Stimulated activated CD8-positive, alpha-beta memory T cell treated with anti-CD3 and anti-CD28 coated beads, Interleukin-7, amount 100 ng/mL, for 1 hour (primary cell): ENCODE results near the gene MRGPRF.

Source experiments
- DNase-seq, 2 donors: peaks; one replicate each; pipeline ENCODE4 v3.0.0-alpha.2; 2020; ENCODE audit warnings: low read depth in 2 of 2

Gene MRGPRF

DNA sequence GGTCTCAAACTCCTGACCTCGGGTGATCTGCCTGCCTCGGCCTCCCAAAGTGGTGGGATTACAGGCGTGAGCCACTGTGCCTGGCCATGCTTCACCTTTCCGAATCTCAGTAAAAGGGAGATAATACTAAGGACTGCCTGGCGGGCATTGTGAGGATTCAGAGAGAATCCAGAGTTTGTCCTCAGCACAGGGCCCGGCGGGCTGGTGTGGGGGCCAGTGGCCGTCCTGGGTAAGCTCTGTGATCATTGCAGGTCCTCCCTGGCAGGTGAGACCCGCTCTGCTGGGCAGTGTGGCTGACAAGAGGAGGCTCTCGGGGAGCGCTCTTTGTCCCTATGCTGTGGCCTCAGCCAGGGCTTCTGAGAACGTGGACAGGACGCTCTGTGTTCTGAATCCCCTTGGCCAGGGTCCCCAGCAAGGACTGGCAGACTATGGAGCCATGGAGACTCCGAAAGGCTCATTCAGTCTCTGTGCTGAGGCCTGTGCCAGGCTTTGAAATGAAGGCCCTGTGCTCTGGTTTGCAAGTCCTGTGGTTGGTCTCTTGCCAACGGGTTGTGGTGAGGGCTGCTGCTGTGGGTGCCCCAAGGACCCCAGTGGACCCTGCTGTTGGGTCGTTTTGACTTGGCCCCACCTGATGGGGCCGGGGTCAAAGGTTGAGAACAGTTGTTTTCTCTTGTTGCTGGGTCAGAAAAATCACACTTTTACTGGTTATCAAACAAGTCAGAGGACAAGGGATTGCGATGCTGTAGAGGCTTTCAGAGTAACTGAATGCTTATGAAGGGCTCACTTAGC, 37.7 kb upstream of the MRGPRF start:
- no peak for DNase-seq

DNA sequence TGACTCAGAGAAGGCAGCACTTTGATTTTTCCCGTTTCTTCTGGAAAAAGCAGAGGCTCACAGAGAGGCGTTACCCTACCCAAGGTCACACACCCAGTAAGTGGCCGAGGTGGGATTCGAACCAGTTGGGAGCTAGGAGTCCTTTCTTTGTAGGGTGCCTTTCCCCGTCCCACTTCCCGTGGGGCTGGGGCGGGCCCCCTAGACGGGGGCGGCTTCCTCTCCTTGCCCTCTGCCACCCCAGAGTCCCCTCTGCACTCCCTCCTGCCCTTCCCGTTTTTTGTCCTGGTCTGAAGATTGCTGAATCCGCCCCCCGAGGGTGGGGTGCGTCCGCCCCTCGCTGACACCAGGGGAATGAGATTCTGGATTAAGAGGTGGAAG, 36.4 kb upstream of the MRGPRF start:
- DNase-seq: no peak

DNA sequence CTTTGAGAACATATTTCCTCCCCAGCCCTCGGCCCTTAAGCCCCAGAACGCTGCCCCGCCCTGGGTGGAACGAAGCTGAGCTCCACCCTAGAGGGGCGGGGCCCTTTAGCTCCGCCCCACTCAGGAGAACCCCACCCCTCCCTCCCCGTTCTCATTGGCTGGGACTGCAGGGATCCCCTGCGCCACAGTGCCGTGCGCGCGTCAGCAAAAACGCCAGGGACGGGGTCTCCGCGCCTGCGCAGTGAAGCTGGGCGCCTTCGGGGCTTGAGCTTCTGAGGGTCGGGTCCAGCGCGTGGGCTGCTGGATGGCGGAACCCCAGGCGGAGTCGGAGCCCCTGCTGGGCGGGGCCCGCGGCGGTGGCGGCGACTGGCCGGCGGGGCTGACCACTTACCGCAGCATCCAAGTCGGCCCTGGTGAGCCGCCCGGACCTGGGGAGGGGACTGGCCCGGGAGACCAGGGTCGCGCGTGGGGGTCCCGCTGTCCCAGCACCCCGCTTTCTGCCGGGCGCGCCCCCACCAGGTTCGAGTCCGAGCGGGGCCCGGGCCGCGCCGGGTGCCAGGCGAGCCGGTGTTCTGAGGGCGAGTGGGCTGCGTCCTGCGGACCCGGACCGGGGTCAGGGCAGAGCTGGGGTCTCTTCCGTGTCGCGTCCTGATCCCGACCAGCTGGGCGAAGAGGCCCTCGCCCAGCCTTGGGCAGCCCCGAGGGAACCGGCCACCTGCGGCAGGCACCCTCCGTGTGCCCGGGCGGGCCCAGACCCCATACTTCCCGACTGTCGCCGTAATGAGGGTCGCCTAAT, 35.8 kb upstream of the MRGPRF start, which contains the start of gene TPCN2:
Gene TPCN2, plus strand, starts transcription at position 239 of the 796 bp plus-strand sequence. Its CDS starts 66 bp downstream, at position 305.
- DNase-seq: peak; percentile 72 to 80

GRCh38 chr11:69048031-69048693, 35.1 kb upstream of the MRGPRF start:
- DNase-seq: no peak

DNA sequence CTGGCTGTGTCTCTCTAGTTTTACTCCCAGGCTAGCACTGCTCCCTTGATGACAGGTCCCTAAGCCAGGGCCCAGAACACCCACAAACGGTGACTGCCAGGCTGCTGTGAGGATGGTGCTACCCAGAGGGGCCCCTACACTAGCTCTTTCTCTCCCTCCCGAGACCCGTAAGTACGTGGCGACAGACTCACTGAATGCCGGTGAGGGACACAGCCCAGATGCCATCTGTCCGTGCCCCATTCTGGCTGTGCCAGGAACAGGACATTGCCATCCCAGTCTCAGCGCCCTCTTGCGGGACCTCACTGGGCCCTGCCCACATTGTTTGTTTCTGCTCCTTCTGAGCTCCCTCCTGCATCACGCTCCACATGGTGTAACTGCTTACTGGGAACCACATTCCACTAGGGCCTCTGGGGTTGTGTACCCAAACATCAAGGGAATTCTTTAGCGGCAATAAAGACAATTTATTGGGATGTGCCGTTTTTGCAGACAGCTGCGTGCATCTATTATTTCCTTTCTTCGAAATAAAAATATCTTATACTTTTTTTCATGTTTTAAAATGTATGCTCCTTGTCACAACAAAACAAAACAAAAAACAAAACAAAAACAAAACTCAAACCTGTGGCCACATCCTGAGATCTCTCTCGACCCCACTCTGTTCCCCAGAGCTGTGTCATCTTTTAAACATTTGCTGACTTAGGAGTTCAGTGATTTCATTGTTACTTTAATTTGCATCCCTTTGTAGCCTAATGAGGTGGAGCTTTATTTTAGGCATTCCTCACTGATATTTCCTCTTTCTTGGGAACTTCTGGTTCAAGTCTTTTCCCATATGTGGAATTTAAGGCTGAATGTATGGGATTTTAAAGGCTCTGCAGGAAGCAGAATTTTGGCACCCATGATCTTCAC, 31.3 kb upstream of the MRGPRF start:
- DNase-seq: no peak

- DNase-seq: no peak
These were observed 28.5 kb upstream of the MRGPRF start for GRCh38 chr11:69041516-69041915.

- no peak for DNase-seq
These were observed 27.7 kb upstream of the MRGPRF start for GRCh38 chr11:69040581-69041260.

GRCh38 chr11:69040051-69040450, 27.0 kb upstream of the MRGPRF start:
- no peak for DNase-seq

DNA sequence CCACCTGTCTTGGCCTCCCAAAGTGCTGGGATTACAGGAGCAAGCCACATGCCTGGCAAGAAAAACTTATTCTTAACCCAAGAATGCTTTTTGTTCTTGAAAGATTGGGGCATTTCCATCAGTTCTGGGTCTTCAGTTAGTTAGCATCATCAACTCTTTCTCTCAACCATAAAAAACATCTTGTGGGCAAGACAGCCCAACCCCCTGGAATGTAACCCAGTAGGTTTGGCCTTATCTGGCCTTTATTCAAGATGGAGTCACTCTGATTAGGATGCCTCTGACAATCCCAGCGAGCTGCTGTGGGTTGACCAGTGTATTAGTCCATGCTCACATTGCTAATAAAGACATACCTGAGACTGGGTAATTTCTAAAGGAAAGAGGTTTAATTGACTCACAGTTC, 26.5 kb upstream of the MRGPRF start:
- DNase-seq: no peak

DNA sequence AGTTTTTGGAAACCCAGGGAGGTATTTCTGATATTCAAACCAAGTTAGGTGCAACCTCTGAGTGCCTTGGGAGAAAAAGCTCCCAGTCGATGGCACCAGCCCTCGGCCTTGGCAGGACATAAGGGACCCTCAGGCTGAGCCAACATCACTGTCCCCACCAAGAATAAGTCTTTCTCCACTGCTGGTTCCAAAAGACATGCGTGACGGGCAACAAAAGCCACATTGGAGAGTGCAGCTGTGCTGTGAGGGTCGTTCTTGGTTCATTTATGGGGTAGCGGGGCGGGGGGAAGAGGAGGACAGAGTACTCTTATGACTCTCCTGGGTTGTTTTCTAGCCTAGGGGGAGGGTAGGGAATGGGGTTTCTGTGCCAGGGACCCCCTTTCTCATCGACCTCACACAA, 24.5 kb upstream of the MRGPRF start:
- DNase-seq: no peak

- DNase-seq: no peak
These were observed 24.0 kb upstream of the MRGPRF start for GRCh38 chr11:69037074-69037473.

DNA sequence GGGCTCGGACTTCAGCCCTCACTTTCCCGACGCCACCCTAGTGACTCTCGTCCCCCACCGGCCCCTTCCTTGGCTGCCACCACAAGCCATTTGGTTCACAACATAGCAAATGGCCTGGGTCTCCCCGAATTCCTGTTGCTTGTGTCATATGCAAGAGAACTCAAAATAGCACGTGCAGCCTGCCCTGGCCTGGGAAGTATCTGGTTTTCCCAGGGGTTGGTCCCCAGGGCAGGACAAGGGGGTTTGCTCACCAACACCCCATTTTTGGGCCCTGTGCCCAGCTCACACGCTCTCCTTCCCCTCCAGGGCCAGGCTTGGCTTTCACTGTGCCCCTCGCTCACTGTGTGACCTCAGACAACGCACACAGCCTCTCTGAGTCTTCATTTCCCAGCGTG, 22.9 kb upstream of the MRGPRF start:
- DNase-seq: no peak

- no peak for DNase-seq
These were observed 22.3 kb upstream of the MRGPRF start for GRCh38 chr11:69035150-69035945.

DNA sequence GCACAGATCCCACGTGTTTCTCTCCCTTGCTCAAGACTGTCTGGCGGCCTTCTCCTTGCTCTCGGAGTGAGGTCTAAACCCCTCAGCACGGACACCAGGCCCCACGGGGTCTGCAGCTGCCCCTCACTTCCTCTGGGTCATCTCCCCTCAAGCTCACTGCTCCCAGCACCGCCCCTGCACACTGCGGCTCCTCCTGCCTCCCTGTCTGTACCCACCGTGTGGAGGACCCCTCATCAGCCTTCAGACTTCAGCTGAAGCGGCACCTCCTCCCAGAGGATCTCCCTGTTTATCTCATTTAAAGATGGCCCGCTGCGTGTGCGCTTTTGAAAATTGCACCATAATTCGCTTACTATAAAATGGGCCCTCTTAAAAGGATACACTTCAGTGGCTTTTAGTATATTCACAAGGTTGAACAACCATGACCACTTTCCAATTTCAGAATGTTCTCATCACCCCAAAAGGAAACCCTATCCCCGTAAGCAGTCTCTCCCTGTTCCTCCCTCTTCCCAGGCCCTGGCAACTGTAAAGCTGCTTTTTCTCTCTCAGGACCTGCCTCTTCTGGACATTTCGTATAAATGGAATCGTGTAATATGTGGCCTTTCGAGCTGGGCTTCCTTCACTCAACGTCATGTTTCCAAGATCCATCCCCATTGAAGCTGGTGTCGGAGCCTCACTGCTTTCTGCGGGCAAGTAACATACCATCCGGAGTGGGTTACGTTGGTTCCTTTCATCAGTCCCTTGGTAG, 21.2 kb upstream of the MRGPRF start:
- no peak for DNase-seq

DNA sequence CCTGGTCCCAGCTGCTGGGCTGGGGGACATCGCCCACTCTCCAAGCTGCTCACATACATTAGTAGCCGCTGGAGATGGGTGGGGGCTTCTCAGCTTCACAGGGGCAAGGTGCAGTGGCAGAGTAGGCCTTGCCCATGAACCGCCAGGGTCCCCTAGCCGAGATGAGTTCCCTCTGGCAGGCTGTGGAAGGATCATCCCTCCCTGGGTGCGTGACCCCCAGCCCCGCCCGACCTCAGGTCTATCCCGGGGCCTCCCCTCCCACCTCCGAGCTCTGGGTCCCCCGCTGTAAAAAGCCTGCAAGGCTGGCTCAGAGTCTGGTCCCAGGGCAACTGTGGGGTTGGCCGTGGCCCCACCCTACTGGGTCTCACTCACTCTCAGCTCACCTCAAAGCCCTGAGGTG, 20.4 kb upstream of the MRGPRF start:
- DNase-seq: no peak

DNA sequence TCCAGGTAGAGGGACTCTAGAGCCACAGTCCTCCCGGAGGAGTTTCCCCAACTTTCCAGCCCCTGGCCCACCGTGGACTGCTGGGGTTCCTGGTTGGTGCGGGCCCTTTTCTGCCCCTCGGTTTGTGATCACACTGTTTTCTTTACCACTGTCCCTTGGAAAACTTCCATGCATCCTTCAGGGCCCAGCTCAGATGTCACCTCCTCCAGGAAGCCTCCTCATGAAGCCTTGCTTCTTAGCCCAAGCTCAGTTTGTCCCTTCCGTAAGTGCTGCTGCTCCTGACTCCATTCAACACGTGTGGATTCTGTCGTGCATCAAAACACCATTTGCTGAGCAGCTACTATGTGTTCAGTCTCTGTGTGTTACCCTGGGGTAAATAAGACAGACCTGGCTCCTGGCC, 19.8 kb upstream of the MRGPRF start:
- no peak for DNase-seq

DNA sequence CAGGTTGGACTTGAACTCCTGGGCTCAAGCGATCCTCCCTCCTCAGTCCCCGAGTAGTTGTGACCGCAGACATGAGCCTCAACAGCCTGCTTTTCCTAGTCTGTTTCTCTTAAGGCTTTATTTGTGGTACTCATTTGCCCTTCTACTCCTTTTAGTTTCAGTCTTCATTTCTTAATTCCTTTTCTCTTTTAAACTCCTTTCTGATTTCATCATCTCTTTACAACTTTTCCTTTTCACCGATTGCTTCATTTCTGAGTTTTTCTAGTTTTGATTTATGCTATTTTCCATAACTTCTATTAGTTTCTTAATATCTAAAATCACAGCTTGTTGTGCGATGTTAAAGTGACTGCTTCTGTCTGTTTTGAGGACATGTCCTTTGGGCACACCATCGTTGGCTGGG, 17.3 kb upstream of the MRGPRF start:
- DNase-seq: no peak

- no peak for DNase-seq
These were observed 14.8 kb upstream of the MRGPRF start for GRCh38 chr11:69027704-69028372.

DNA sequence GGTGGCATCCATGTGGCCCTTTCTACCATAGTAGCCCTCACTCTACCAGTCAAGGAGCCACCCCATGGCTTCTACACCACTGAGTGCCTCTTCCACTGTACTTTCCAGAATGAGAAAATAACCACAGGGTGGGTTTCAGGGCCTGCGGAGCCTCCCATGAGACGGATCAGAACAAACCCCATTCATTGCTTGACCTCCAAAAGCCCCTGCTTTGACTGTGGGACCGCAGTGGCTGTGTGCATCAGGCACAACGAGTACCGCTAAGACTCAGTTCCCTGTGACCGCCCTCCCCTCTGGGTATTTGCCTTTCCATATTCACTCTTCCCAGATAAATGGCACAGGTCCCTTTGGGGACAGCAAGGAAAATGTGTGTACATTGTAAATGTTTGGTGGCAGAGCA, 11.5 kb upstream of the MRGPRF start:
- no peak for DNase-seq
